Measurements from ENCODE around the gene LTBP1.

LTBP1 gene

GRCh38 chr2:33068261-33068660 is 121.5 kb downstream of the LTBP1 start:
- no peak for DNase-seq (ENCODE audit: low read depth)
- TF ChIP-seq CTCF (conservative IDR thresholded peaks at IDR 0.05; ENCODE audit: low read depth, low read length): no peak
- H3K4me3 ChIP-seq (ENCODE audit: low read length): no peak overlapping the region

- TF ChIP-seq CTCF (conservative IDR thresholded peaks at IDR 0.05; ENCODE audit: low read depth, low read length): no peak
- H3K4me3 ChIP-seq (ENCODE audit: low read length): no peak overlapping the region
- peak; percentile 92 for DNase-seq (ENCODE audit: low read depth)
Observed at GRCh38 chr2:33069894-33070651, 123.3 kb downstream of the LTBP1 start.

- DNase-seq (ENCODE audit: low read depth): no peak
- TF ChIP-seq CTCF (conservative IDR thresholded peaks at IDR 0.05; ENCODE audit: low read depth, low read length): no peak
- H3K4me3 ChIP-seq (ENCODE audit: low read length): no peak overlapping the region
Observed at GRCh38 chr2:33071591-33071990, 124.8 kb downstream of the LTBP1 start.

GRCh38 chr2:33072614-33073013 is 125.9 kb downstream of the LTBP1 start:
- DNase-seq (ENCODE audit: low read depth): no peak
- TF ChIP-seq CTCF (conservative IDR thresholded peaks at IDR 0.05; ENCODE audit: low read depth, low read length): no peak
- H3K4me3 ChIP-seq (ENCODE audit: low read length): no peak overlapping the region

- no peak overlapping the region for H3K4me3 ChIP-seq (ENCODE audit: low read length)
- no peak for TF ChIP-seq CTCF (conservative IDR thresholded peaks at IDR 0.05; ENCODE audit: low read depth, low read length)
- DNase-seq (ENCODE audit: low read depth): no peak
Observed at GRCh38 chr2:33073018-33073417, 126.3 kb downstream of the LTBP1 start.

- no peak for TF ChIP-seq CTCF (conservative IDR thresholded peaks at IDR 0.05; ENCODE audit: low read depth, low read length)
- DNase-seq (ENCODE audit: low read depth): no peak
- H3K4me3 ChIP-seq (ENCODE audit: low read length): no peak overlapping the region
Observed at GRCh38 chr2:33074197-33074596, 127.4 kb downstream of the LTBP1 start.

GRCh38 chr2:33077311-33077710 is 130.6 kb downstream of the LTBP1 start:
- no peak for TF ChIP-seq CTCF (conservative IDR thresholded peaks at IDR 0.05; ENCODE audit: low read depth, low read length)
- H3K4me3 ChIP-seq (ENCODE audit: low read length): no peak overlapping the region
- DNase-seq (ENCODE audit: low read depth): no peak
